Esophagus muscularis mucosa (tissue), 3 donors: ENCODE measurements around the gene ZFAND2B.

Experiments
- CTCF ChIP-seq, 3 experiments: fragments of 200-600 bp in 2 of 3; fragments of 450-650 bp in 1 of 3; sonication (generic) in 2 of 3; IDR thresholded peaks; one replicate each; pipeline ENCODE4 v1.5.1; 2017 to 2019; ENCODE audit warnings: antibody characterized with exemption in 3 of 3, mild to moderate bottlenecking in 2 of 3, moderate library complexity in 1 of 3
- POLR2AphosphoS5 ChIP-seq, 2 donors: sonication (generic); formaldehyde crosslinking; IDR thresholded peaks; one replicate each; pipeline ENCODE4 v1.6.1; 2017; ENCODE audit warnings: antibody characterized with exemption in 2 of 2

GRCh38 chr2:219175486-219175885 lies 31.1 kb upstream of the ZFAND2B start:
- TF ChIP-seq POLR2AphosphoS5 (IDR thresholded peaks at IDR 0.05) (no peak), CTCF (IDR thresholded peaks at IDR 0.05) (no peak)
